ENCODE data around the gene NTM.
"Not testable (repeated sequence)": the region's sequence is repeated elsewhere in the genome, so short reads cannot be mapped to it uniquely, and the experiment has no call there.

The NTM gene

GRCh38 chr11:131370090-131370751 lies at the start of gene NTM:
TSS of gene NTM (plus strand) at chr11:131370615.
- DNase-seq = peak; percentile 85

GRCh38 chr11:131324921-131325570 lies 45.4 kb upstream of the NTM start:
- DNase-seq = no peak

- no peak for DNase-seq
These were observed 43.6 kb upstream of the NTM start for GRCh38 chr11:131326829-131327228.

GRCh38 chr11:131327421-131327820 lies 43.0 kb upstream of the NTM start:
- no peak for DNase-seq

GRCh38 chr11:131328843-131329242 lies 41.6 kb upstream of the NTM start:
- no peak for DNase-seq

- no peak for DNase-seq
These were observed 39.4 kb upstream of the NTM start for GRCh38 chr11:131331010-131331409.

GRCh38 chr11:131331546-131331945 lies 38.9 kb upstream of the NTM start:
- DNase-seq = no peak

- DNase-seq = no peak
These were observed 35.8 kb upstream of the NTM start for GRCh38 chr11:131334601-131335000.

GRCh38 chr11:131341900-131342299 lies 28.5 kb upstream of the NTM start:
- DNase-seq = not testable (repeated sequence)

GRCh38 chr11:131342442-131342841 lies 28.0 kb upstream of the NTM start:
- DNase-seq = not testable (repeated sequence)

- DNase-seq = no peak
These were observed 25.0 kb upstream of the NTM start for GRCh38 chr11:131345406-131345805.

GRCh38 chr11:131349368-131350086 lies 20.9 kb upstream of the NTM start:
- no peak for DNase-seq

GRCh38 chr11:131350872-131351271 lies 19.5 kb upstream of the NTM start:
- no peak for DNase-seq

GRCh38 chr11:131351848-131352247 lies 18.6 kb upstream of the NTM start:
- no peak for DNase-seq

GRCh38 chr11:131353766-131354165 lies 16.6 kb upstream of the NTM start:
- no peak for DNase-seq

- peak; percentile 47 for DNase-seq
These were observed 16.1 kb upstream of the NTM start for GRCh38 chr11:131354251-131354701.

GRCh38 chr11:131356206-131356605 lies 14.2 kb upstream of the NTM start:
- DNase-seq = no peak

- no peak for DNase-seq
These were observed 5.0 kb upstream of the NTM start for GRCh38 chr11:131365329-131365930.

GRCh38 chr11:131370901-131371790 lies 731 bp downstream of the NTM start:
- DNase-seq = peak; percentile 65

GRCh38 chr11:131371791-131372104 lies 1.3 kb downstream of the NTM start:
- no peak for DNase-seq

GRCh38 chr11:131372234-131372962 lies 2.0 kb downstream of the NTM start:
- DNase-seq = peak; percentile 16
